Sigmoid colon (tissue), 3 donors: ENCODE data around the gene UBASH3A.

Experiments used
- CTCF ChIP-seq, 4 experiments: fragments of 450-650 bp in 3 of 4; fragments of 200-600 bp in 1 of 4; IDR thresholded peaks; one replicate each; pipeline ENCODE4 v1.5.1; 2016 to 2019; ENCODE audit warnings: antibody characterized with exemption in 4 of 4, mild to moderate bottlenecking in 3 of 4, moderate library complexity in 2 of 4
- POLR2A ChIP-seq, 2 donors: fragments of 450-650 bp; IDR thresholded peaks; one replicate each; pipeline ENCODE4 v1.6.1; 2016; ENCODE audit warnings: antibody characterized with exemption in 2 of 2, mild to moderate bottlenecking in 2 of 2, moderate library complexity in 2 of 2

DNA sequence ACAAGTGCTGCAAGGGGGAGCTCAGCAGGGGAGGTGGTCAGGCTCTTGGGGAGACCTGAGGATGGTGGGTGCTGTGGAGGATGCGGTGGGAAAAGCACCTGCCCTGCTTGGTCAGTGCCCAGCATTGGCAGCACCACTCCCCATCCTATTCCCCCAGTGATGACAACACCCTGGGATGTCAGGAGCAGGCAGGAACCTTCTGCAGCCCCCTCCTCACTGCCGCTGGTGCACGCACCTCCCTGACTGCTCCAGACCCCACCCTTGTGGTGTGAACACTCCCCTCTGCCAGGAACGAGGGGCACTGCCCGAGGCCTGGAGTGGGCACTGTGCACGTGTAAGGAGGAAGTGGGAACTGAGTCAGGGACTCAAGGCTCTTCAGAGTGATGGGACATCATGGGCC lies 20.4 kb upstream of the UBASH3A start:
- TF ChIP-seq CTCF (IDR thresholded peaks at IDR 0.05) = no peak
- no peak for TF ChIP-seq POLR2A (IDR thresholded peaks at IDR 0.05)
